ENCODE data around the gene NCLN. TPM values are rescaled to one million over a fixed set of nuclear protein-coding genes. Genes with fewer than 3 reads are reported as not detected.

The NCLN gene
- total and polyA plus RNA-seq, 9 of the 15 experiments (the other 6 are each of a cell fraction or from before 2014, with no cell fraction given) = 3.8 to 126 (median 39.6) TPM

DNA sequence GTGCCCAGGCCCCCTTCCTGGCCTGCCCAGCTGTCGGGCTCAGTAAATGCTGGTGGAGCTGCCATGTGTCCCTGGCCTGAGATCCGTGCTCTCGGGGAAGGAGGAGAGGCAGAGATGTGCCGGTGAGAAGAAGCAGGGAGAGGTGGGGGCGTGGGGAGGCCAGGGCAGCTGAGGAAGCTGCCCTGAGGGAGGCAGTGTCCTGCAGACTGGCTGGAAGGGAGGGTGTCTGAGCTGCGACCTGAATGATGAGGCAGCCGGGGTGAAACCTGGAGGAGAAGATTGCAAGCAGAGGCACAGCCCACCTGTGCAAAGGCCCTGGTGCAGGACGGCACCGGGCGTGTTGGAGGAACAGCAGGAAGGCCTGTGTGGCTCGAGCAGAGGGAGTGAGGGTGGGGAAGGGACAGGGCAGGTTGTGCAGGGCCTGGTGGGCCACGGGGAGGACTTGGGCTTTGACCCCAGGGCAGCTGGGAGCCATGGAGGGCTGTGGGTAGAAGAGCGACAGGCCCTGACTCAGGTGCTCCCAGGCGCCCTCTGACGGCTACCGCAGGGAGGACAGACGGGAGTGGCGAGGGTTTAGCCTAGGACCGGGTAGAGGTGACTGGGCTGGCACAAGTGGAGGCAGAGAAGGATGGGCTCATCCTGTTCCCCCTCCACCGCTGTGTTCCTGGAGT lies 24.8 kb downstream of the NCLN start (continued):
- peak; percentile 70 to 82 (median 78) for TF ChIP-seq CTCF (IDR thresholded peaks at IDR 0.05 in 2 of 3, conservative IDR thresholded peaks at IDR 0.05 in 1 of 3; ENCODE audit: insufficient read depth in 2 of 3, low read depth in 1 of 3, low read length in 3 of 3)
- TF ChIP-seq SMARCA5 (IDR thresholded peaks at IDR 0.05) = peak; percentile 99
- no peak for TF ChIP-seq NFXL1 (CRISPR knock-in tag; IDR thresholded peaks at IDR 0.05)
- 0 out of 4 replicates have a peak, but pooled peaks of 1 of the 2 experiments have one; percentile 23 for TF ChIP-seq MAZ (CRISPR knock-in tag; conservative IDR thresholded peaks at IDR 0.05 in 1 of 2, IDR thresholded peaks at IDR 0.05 in 1 of 2)
- no peak for TF ChIP-seq MBD2 (IDR thresholded peaks at IDR 0.05; ENCODE audit: borderline replicate concordance, low read depth)
- 0 out of 2 replicates have a peak, but pooled peaks have one; percentile 38 for TF ChIP-seq SP1 (CRISPR knock-in tag; IDR thresholded peaks at IDR 0.05)
- TF ChIP-seq SUPT5H (IDR thresholded peaks at IDR 0.05) = peak; percentile 83
- peak; percentile 80 to 94 for TF ChIP-seq KDM1A (IDR thresholded peaks at IDR 0.05)
- peak; percentile 86 for TF ChIP-seq HDAC2 (IDR thresholded peaks at IDR 0.05)

GRCh38 chr19:3211191-3211590 lies 25.5 kb downstream of the NCLN start:
- no peak overlapping the region for H3K27ac ChIP-seq (ENCODE audit: extremely low read depth, low read depth, low read length)
- ChIA-PET POLR2A (interaction anchor here (0.6 kb wide), 1 partner anchor 645 kb away, joined by 4 read pairs; no protein-coding TSS in a partner anchor), CTCF (ENCODE audit: low intra/inter-chr PET ratio) (interaction anchor here (0.8 kb wide), 1 partner anchor 255 kb away, joined by 3 read pairs; no protein-coding TSS in a partner anchor)
- in situ Hi-C loops (cut with MboI) (no loop called here), intact Hi-C loops (cut with micrococcal nuclease) (no loop called here)
- ATAC-seq (no peak), DNase-seq (ENCODE audit: extremely low read depth in 1 of 4, low spot score in 3 of 4) (no peak), FAIRE-seq (no peak)
- TF ChIP-seq POLR2G (IDR thresholded peaks at IDR 0.05; ENCODE audit: low read depth, low read length) = peak; percentile 63
- TF ChIP-seq, protein P1, sequence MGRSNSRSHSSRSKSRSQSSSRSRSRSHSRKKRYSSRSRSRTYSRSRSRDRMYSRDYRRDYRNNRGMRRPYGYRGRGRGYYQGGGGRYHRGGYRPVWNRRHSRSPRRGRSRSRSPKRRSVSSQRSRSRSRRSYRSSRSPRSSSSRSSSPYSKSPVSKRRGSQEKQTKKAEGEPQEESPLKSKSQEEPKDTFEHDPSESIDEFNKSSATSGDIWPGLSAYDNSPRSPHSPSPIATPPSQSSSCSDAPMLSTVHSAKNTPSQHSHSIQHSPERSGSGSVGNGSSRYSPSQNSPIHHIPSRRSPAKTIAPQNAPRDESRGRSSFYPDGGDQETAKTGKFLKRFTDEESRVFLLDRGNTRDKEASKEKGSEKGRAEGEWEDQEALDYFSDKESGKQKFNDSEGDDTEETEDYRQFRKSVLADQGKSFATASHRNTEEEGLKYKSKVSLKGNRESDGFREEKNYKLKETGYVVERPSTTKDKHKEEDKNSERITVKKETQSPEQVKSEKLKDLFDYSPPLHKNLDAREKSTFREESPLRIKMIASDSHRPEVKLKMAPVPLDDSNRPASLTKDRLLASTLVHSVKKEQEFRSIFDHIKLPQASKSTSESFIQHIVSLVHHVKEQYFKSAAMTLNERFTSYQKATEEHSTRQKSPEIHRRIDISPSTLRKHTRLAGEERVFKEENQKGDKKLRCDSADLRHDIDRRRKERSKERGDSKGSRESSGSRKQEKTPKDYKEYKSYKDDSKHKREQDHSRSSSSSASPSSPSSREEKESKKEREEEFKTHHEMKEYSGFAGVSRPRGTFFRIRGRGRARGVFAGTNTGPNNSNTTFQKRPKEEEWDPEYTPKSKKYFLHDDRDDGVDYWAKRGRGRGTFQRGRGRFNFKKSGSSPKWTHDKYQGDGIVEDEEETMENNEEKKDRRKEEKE (IDR thresholded peaks at IDR 0.05; ENCODE audit: borderline replicate concordance in 1 of 2, control insufficient read depth in 1 of 2, low read depth in 2 of 2, low read length in 1 of 2) = no peak
- H3K4me2 ChIP-seq (ENCODE audit: insufficient read depth, low read length) = no peak overlapping the region
- peaks cover 3% of the 10 kb centered on the region for H3K9me1 ChIP-seq (ENCODE audit: control insufficient read depth, insufficient read depth, low read length)
- H4K20me1 ChIP-seq (replicated peaks; ENCODE audit: control insufficient read depth, insufficient read depth, low read length) = 0 out of 2 replicates have a peak, but pooled peaks cover 10% of the 10 kb centered on the region
- H3K4me1 ChIP-seq (replicated peaks in 1 of 2; ENCODE audit: control insufficient read depth in 2 of 2, insufficient read depth in 2 of 2, low read length in 2 of 2) = peaks cover 0 to 42% of the 10 kb centered on the region in 2 experiments; a peak in 2 of 5 replicates
- H3K9me3 ChIP-seq (replicated peaks; ENCODE audit: control insufficient read depth, insufficient read depth, low read depth, low read length) = no peaks in the 10 kb centered on the region
- H3K9ac ChIP-seq (ENCODE audit: insufficient read depth in 1 of 2, low read depth in 2 of 2, low read length in 2 of 2) = peak overlapping the region in 1 of 2 experiments; percentile 23; a peak in 1 of 4 replicates
- peaks cover 28% of the 10 kb centered on the region; the same call in 1 of the 3 replicates for H3K36me3 ChIP-seq (ENCODE audit: control insufficient read depth, insufficient read depth, low read length)
- no peak overlapping the region for H2AFZ ChIP-seq (ENCODE audit: low read depth, low read length)
- H3K27me3 ChIP-seq (ENCODE audit: control insufficient read depth in 2 of 2, insufficient read depth in 2 of 2, low read length in 2 of 2) = no peaks in the 10 kb centered on the region
- BruUV-seq (replicated peaks) = no TSS peak
- 54% methylated on average over 9 of the region's 12 CpGs for WGBS (ENCODE audit: insufficient coverage, low coverage, missing lambda C conversion rate)
- no peak overlapping the region for H3K4me3 ChIP-seq
- no peaks in the 10 kb centered on the region for H3K79me2 ChIP-seq (ENCODE audit: control insufficient read depth, insufficient read depth, low read length)
